PC-3 (cell line): ENCODE measurements around the gene RABL6. TPM values are rescaled to one million over a fixed set of nuclear protein-coding genes. Genes with fewer than 3 reads are reported as not detected.

Experiments
- ATAC-seq: fragments of 200-7000 bp; cut with Tn5 transposase; 2 replicates; pipeline ENCODE4 v1.9.1; 2020; ENCODE audit warnings: mild to moderate bottlenecking, moderate library complexity
- BruUV-seq: library from RNA; stranded (reverse); fragments of 400-500 nt; replicated peaks from 2 replicates; lab custom pipeline; 2021; lab: Mats Ljungman, UMichigan
- CTCF ChIA-PET: fragments of 300-600 bp; sonication (Branson Sonifier 250); formaldehyde crosslinking; loops from one replicate; lab custom pipeline; 2022; ENCODE audit warnings: antibody characterized with exemption; lab: Charles Lee
- POLR2A ChIA-PET: fragments of 300-600 bp; sonication (Branson Sonifier 250); formaldehyde crosslinking; loops from one replicate; lab custom pipeline; 2022; ENCODE audit warnings: antibody characterized with exemption; ENCODE audit not compliant: unreplicated experiment; lab: Charles Lee
- DNase-seq: peaks from one replicate; pipeline ENCODE4 v3.0.0-alpha.2; 2015
- H2AFZ ChIP-seq: fragments of 300-600 bp; sonication (generic); 2 replicates; pipeline ENCODE4 v1.6.0; 2016; ENCODE audit warnings: antibody characterized with exemption, low read length
- H3F3A ChIP-seq: fragments of 300-600 bp; sonication (generic); one replicate; pipeline ENCODE4 v1.6.0; 2017; ENCODE audit warnings: antibody characterized with exemption, low read length, control low read depth, mild to moderate bottlenecking; ENCODE audit not compliant: unreplicated experiment
- H3K27ac ChIP-seq: fragments of 300-600 bp; sonication (generic); 2 replicates; pipeline ENCODE4 v1.5.1; 2016; ENCODE audit warnings: mild to moderate bottlenecking, low read length
- H3K27me3 ChIP-seq: fragments of 300-600 bp; sonication (generic); 2 replicates; pipeline ENCODE4 v1.6.1; 2016; ENCODE audit warnings: low read length, mixed read lengths
- H3K36me3 ChIP-seq: fragments of 300-600 bp; sonication (generic); 2 replicates; pipeline ENCODE4 v1.6.1; 2016; ENCODE audit warnings: low read depth, mixed run types, low read length, mixed read lengths
- H3K4me1 ChIP-seq: fragments of 300-600 bp; sonication (generic); 2 replicates; pipeline ENCODE4 v1.5.1; 2016; ENCODE audit warnings: low read length; ENCODE audit not compliant: insufficient read depth
- H3K4me2 ChIP-seq: fragments of 300-600 bp; sonication (generic); 2 replicates; pipeline ENCODE4 v1.6.0; 2016; ENCODE audit warnings: low read length
- H3K4me3 ChIP-seq: fragments of 300-600 bp; sonication (generic); 2 replicates; pipeline ENCODE4 v1.5.1; 2016; ENCODE audit warnings: mild to moderate bottlenecking, low read length, mixed read lengths
- H3K79me2 ChIP-seq: fragments of 300-600 bp; sonication (generic); 2 replicates; pipeline ENCODE4 v1.6.1; 2017; ENCODE audit warnings: low read length, mixed read lengths
- H3K9ac ChIP-seq: fragments of 300-600 bp; sonication (generic); 2 replicates; pipeline ENCODE4 v1.6.0; 2016; ENCODE audit warnings: mild to moderate bottlenecking, low read length
- H3K9me2 ChIP-seq: fragments of 300-600 bp; sonication (generic); replicated peaks from 2 replicates; pipeline ENCODE4 v1.6.1; 2016; ENCODE audit warnings: mixed run types, low read length, mixed read lengths
- H3K9me3 ChIP-seq: fragments of 300-600 bp; sonication (generic); 2 replicates; pipeline ENCODE4 v1.6.1; 2016; ENCODE audit warnings: low read length, mixed read lengths
- H4K20me1 ChIP-seq: fragments of 300-600 bp; sonication (generic); 2 replicates; pipeline ENCODE4 v1.6.1; 2016; ENCODE audit warnings: low read length, mixed read lengths
- EZH2 ChIP-seq: fragments of 300-600 bp; sonication (generic); IDR thresholded peaks from one replicate; pipeline ENCODE4 v1.6.1; 2017; ENCODE audit warnings: antibody characterized with exemption, mild to moderate bottlenecking, low read length; ENCODE audit not compliant: unreplicated experiment
- EZH2phosphoT487 ChIP-seq: fragments of 300-600 bp; sonication (generic); IDR thresholded peaks from 2 replicates; pipeline ENCODE4 v1.6.1; 2018; ENCODE audit warnings: mild to moderate bottlenecking, antibody characterized with exemption, low read length, borderline replicate concordance
- intact Hi-C: fragments of 100-400 bp; cut with micrococcal nuclease; formaldehyde crosslinking; loops from 2 replicates; pipeline ENCODE4 v1.9.0; 2023
- total RNA-seq: library from RNA; depleted of rRNA; stranded (reverse); fragments of >200 nt; gene quantifications from 2 replicates; pipeline ENCODE4 v1.2.3, GENCODE V29; 2014
- TF ChIP-seq, protein P1 (sequence below): fragments of 300-600 bp; sonication (generic); conservative IDR thresholded peaks from 2 replicates; pipeline ENCODE4 v1.5.1; 2017; ENCODE audit warnings: antibody characterized with exemption, low read depth, mild to moderate bottlenecking, low read length

Gene RABL6
- total RNA-seq, 1 experiment from 2014 or later, result 84.3 TPM

GRCh38 chr9:136852664-136853595, 45.2 kb downstream of the RABL6 start:
- H3K4me1 ChIP-seq, result peaks cover 8% of the 10 kb centered on the region
- no peaks in the 10 kb centered on the region for H3K27me3 ChIP-seq
- POLR2A ChIA-PET, result no interaction called here
- no peak for TF ChIP-seq EZH2
- TF ChIP-seq, protein P1, sequence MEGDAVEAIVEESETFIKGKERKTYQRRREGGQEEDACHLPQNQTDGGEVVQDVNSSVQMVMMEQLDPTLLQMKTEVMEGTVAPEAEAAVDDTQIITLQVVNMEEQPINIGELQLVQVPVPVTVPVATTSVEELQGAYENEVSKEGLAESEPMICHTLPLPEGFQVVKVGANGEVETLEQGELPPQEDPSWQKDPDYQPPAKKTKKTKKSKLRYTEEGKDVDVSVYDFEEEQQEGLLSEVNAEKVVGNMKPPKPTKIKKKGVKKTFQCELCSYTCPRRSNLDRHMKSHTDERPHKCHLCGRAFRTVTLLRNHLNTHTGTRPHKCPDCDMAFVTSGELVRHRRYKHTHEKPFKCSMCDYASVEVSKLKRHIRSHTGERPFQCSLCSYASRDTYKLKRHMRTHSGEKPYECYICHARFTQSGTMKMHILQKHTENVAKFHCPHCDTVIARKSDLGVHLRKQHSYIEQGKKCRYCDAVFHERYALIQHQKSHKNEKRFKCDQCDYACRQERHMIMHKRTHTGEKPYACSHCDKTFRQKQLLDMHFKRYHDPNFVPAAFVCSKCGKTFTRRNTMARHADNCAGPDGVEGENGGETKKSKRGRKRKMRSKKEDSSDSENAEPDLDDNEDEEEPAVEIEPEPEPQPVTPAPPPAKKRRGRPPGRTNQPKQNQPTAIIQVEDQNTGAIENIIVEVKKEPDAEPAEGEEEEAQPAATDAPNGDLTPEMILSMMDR, result no peak
- no peak for TF ChIP-seq EZH2phosphoT487
- intact Hi-C loops, result no loop called here
- H3K4me2 ChIP-seq, result no peak overlapping the region
- no peaks in the 10 kb centered on the region for H3K9me3 ChIP-seq
- H2AFZ ChIP-seq, result no peak overlapping the region
- H3K4me3 ChIP-seq, result no peak overlapping the region
- no peaks in the 10 kb centered on the region for H4K20me1 ChIP-seq
- DNase-seq (no peak), ATAC-seq (no peak)
- no peaks in the 10 kb centered on the region for H3K79me2 ChIP-seq
- no peaks in the 10 kb centered on the region for H3K36me3 ChIP-seq
- H3K27ac ChIP-seq, result no peak overlapping the region
- CTCF ChIA-PET, result no interaction called here
- no TSS peak for BruUV-seq
- H3K9ac ChIP-seq, result no peak overlapping the region
- H3F3A ChIP-seq, result no peaks in the 10 kb centered on the region
- H3K9me2 ChIP-seq, result no peaks in the 10 kb centered on the region

DNA sequence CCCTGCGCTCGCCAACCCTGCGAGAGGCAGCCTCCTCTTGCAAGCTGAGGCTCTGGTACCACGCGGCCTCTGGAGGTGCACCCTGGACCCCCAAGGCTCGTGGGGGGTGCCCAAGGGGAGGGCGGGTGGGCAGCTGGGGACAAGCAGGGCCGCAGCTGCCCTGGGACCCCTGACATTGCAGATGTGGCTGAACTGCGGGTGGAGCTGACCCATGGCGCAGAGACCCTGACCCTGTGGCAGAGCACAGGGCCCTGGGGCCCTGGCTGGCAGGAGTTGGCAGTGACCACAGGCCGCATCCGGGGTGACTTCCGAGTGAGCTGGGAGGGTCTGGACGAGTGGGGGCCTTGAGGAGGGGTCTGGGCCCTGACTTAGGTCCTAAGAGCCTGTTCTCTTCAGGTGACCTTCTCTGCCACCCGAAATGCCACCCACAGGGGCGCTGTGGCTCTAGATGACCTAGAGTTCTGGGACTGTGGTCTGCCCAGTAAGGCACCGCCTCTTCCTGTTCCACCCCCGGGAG, 45.9 kb downstream of the RABL6 start:
- Histone ChIP-seq H3K4me2 (no peak overlapping the region), H3K4me1 (peaks cover 8% of the 10 kb centered on the region), H3K9me3 (no peaks in the 10 kb centered on the region), H3F3A (no peaks in the 10 kb centered on the region), H3K79me2 (no peaks in the 10 kb centered on the region), H2AFZ (no peak overlapping the region), H3K27ac (no peak overlapping the region), H3K4me3 (no peak overlapping the region), H3K9ac (no peak overlapping the region), H3K27me3 (no peaks in the 10 kb centered on the region), H3K9me2 (no peaks in the 10 kb centered on the region), H3K36me3 (no peaks in the 10 kb centered on the region), H4K20me1 (no peaks in the 10 kb centered on the region)
- ChIA-PET CTCF (no interaction called here), POLR2A (no interaction called here)
- no peak for DNase-seq
- BruUV-seq, result no TSS peak
- no peak for ATAC-seq
- intact Hi-C loops, result no loop called here
- TF ChIP-seq EZH2, result no peak
- TF ChIP-seq EZH2phosphoT487, result no peak
- TF ChIP-seq, protein P1, result no peak
